ENCODE data around the gene PLCXD1.
"Not testable (repeated sequence)": the region's sequence is repeated elsewhere in the genome, so short reads cannot be mapped to it uniquely, and the experiment has no call there.

- not testable (repeated sequence) for TF ChIP-seq SP1 (IDR thresholded peaks at IDR 0.05); FOXK2 (IDR thresholded peaks at IDR 0.05); ARNT (IDR thresholded peaks at IDR 0.05); ZNF384 (IDR thresholded peaks at IDR 0.05); FOXA1 (IDR thresholded peaks at IDR 0.05); PKNOX1 (IDR thresholded peaks at IDR 0.05); SUZ12 (IDR thresholded peaks at IDR 0.05); LEF1 (IDR thresholded peaks at IDR 0.05; ENCODE audit: borderline replicate concordance); FOXM1 (IDR thresholded peaks at IDR 0.05; ENCODE audit: borderline replicate concordance); CTBP1 (IDR thresholded peaks at IDR 0.05; ENCODE audit: borderline replicate concordance); BHLHE40 (IDR thresholded peaks at IDR 0.05; ENCODE audit: borderline replicate concordance)
Measured at GRCh38 chrX:251396-252243, 29.6 kb upstream of the PLCXD1 start.
